HG02884 (cell line): ENCODE data around the gene SCAMP4.

Experiments used
- ATAC-seq: cut with Tn5 transposase; IDR thresholded peaks from one replicate; pipeline ENCODE4 v1.9.1; 2021; ENCODE audit warnings: mild to moderate bottlenecking, moderate library complexity; ENCODE audit not compliant: unreplicated experiment

Gene SCAMP4

DNA sequence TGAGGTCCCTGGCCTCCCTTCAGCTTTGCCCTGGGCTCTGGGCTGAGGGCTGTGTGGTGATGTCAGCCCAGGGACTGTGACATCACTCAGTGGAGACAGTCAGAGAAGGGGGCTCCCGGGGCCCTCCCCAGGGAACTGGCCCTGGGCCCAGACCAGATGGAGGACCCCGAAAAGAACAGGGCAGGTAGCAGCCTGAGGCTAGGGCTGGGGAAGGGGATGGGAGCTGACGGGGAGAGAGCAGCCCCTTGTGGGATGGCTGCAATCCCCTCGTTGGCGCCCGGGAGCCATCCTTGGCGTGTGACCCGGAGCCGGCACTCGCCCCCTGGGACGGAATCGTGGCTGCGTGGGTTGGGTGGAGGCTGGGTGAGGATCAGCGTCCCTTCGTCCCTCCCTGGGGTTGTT lies 49.3 kb downstream of the SCAMP4 start:
- ATAC-seq: no peak

DNA sequence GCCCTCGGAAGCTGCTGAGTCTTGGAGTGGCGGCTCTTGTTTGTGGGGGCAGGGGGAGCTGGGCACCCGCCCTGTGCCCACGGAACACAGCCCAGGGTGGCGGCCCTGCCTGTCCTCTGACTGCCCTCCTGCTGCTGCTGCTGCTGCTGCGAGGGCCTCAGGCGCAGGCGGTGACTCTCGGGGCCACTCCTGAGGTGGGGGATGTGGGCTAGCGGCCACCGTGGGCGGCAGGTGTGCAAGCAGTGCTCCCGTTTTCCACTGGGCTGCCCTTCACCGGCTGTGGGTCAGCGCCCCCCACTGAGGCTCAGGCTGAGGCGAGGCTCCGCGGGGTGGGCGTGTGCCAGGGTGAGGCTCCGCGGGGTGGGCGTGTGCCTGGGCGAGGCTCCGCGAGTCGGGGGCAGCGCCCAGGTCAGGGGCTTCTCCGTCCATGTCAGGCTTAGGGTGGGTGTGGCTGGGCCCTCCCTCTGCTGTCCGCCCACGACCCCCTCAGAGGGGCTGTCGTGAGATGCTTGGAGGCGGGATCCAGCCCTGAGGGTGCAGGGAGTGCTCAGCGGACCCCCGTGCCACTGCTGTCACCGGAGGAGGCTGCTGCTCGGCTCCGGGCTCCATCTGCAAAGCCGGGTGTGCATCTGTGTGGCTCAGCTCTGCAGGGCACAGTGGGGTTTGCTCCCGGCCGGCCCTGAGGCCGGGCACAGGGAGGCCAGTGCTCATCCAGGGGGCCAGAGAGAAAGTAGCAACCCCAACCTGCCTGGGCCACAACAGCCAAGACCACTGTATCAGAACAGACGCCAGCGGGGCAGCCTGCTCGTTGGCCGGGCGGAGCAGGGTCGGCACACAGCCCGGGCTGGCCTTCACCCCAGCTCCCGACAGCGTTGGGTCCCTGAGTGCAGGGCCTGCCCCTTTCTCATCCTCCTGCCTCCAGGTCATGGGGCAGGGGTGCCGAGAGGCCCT lies 50.2 kb downstream of the SCAMP4 start:
- ATAC-seq: no peak

DNA sequence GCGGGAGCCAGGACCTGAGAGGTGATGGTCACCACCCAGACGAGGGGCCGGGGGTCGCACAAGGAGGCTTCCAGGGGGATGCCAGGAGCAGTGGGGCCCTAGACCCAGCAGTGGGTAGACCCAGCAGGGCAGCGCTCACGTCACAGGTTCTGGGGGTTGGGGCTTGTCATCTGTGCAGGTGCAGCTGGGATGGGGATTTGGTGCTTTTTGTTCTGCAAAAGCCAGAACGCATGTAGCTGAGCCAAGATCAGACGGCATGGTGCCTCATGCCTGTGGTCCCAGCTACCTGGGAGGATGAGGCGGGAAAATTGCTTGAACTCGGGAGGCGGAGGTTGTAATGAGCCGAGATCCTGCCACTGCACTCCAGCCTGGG lies 50.9 kb downstream of the SCAMP4 start:
- no peak for ATAC-seq

DNA sequence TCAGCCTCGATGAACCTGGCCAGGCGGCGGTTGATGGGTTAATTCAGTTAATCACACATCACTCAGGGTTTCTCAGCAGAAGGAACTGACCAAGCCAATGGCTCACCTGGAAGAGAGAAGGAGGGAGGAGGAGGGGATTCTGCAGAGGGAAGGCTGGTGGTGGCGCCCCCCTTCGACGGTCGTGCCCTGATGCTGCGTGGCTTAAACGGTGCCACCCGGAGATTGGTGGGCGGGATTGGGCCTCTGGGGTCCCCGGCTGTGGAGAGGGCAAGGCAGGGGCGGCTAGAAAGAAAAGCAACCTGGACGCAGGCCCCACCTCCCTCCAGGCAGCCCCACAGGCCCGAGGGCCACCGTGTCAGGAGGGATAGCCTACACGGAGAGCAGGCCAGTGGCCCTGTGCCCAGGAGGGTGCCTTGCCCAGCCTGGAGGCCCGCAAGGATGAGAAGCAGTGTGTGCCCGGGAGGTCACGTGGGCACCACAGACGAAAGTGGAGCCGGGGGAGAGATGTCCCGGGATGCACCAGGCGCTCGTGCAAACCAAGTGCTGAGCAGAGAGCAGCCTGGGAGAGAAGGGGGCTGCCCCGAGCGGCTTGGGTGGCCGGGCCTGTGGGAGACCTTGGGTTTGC lies 51.8 kb downstream of the SCAMP4 start:
- no peak for ATAC-seq

DNA sequence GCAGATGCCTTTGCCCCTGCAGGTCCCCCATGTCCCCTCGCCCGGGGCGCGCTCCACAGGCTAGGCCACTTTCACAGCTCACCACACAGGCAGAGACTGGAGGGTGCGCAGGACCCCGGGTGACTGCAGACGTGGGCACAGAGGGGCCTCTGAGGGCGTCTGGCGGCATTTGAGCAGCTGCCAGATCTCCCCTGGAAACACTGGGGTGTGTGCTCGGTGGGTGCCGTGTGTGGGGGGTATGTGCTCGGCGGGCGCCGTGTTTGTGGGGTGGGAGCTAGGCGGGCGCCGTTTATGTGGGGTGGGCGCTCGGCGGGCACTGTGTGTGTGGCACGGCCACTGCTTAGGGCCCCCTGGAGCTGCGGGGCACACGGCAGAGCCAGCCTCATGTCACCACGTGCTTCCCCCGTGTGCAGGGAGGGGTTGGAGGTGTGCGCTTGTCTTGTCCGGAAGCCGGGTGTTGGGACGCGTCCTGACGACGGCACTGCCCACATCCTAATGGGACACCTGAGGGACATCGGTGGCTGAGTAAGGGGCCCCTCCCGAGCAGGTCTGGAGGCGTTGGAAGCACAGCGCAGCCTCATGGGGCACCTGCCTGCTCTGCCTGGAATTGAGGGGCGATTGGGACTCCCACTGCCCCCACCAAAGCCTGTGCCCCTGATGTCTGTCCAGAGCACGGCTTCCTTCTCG lies 52.5 kb downstream of the SCAMP4 start:
- no peak for ATAC-seq

DNA sequence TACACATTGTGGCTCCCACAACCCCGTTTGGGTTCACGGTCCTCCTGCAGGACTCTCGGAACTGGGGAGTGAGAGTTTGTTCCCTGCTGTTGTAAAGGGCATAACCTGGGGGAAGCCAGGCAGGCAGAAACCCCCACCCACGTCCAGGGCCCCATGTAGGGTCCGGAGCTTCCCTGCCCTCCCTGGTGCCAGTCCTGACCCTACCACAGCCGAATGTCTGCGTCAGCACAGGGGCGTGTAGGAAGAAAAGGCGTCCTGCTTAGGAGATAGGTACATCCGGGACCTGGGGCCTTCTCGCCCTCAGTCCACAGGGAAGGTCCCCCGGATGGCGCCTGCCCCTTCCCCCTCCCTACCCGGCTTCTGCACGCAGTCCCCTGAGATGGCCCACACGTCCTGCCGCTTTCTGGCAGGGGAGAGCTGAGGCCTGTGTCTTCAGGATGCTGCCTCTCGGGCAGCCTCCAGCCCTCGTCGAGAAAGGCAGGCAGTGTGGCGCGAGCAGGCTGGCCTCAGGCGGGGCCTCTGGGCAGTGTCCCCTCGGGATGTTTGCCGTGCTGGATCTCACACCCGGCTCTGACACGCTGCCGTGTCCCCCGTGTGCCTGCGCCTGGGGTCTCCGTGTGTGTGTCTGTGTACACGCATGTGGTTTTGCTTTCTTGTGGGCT lies 54.9 kb downstream of the SCAMP4 start:
- no peak for ATAC-seq

DNA sequence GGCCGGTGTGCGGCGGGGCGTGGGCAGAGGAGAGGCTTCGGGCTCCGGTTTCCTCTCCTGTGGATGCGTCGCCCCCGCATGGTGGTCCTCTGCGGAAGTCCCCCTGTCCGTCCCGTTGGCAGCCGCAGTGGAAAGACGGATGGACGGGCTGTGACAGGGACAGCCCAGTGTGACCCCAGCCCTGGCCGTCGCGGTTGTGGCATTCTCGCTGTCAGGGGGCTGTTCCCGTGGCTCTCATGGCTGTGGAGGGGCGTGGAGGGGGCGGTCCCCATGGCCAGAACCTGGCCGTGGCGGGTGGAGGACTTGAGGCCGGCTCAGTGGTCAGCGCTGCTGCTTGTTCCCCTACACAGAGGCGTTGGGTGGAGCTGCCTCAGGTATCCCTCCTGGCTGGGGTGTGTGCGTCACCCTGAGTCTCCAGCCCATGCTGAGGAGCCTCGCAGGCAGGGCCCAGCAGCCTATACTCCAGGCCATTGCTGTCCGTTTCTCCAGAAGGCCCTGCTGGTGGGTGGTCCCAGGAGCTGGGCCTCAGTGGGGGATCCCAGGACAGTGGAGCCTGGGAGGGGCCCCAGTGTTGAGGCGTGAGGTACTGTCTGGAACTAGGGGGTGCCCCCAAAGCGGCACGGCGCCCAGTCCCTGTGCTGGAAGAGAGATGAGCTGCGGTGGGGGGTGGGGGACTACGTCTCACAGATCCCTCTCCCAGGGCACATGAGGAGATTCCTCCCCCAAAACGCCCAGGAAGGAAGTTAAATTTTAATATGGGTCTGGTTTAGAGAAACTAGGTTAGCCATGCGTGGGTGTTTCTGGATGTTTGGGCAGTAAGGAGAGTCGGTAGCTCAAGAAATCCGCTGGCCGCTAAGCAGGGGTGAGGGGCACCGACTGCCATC lies 56.0 kb downstream of the SCAMP4 start:
- no peak for ATAC-seq

DNA sequence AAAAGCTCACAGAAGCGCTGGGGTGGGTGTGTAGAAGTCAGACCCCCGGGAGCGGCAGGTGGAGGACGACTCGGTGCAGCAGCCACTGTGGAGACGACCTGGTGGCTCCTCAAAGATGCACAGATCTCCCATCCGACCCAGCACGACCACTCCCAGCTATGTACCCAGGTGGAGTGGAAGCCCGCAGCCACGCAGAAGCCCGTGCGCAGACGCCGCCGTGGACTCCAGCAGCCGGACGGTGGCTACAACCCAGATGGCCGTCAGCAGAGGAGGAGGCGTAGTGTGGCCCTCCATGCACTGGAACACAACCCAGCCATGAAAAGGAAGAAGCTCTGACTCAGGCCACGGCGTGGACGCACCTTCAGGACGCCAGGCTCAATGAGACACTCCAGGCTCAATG lies 57.5 kb downstream of the SCAMP4 start:
- no peak for ATAC-seq

DNA sequence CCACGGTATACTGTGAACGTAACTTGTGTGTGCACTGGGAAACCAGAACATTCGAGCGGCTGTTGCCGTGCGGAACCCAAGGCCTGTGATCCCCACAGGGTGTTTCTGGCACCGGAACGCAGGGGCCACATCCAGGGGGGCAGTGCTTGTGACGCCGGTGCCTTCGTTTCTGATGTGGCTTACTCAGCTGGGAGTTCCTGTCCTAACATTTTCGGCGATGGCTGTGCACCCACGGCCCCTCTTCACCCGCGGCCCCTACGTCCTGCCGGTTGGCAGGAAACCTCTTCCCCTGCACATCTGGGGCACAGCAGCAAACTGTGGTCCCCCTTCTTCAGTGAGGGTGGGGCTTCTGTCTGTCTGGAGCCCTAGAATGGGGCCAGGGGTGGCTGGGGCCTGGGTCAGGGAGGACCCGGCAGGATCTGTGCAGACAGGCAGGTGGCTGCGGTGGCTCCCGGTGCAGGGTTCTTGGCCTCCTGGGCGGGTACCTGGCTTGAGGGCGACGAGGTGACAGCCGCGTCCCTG lies 61.9 kb downstream of the SCAMP4 start:
- ATAC-seq: no peak

DNA sequence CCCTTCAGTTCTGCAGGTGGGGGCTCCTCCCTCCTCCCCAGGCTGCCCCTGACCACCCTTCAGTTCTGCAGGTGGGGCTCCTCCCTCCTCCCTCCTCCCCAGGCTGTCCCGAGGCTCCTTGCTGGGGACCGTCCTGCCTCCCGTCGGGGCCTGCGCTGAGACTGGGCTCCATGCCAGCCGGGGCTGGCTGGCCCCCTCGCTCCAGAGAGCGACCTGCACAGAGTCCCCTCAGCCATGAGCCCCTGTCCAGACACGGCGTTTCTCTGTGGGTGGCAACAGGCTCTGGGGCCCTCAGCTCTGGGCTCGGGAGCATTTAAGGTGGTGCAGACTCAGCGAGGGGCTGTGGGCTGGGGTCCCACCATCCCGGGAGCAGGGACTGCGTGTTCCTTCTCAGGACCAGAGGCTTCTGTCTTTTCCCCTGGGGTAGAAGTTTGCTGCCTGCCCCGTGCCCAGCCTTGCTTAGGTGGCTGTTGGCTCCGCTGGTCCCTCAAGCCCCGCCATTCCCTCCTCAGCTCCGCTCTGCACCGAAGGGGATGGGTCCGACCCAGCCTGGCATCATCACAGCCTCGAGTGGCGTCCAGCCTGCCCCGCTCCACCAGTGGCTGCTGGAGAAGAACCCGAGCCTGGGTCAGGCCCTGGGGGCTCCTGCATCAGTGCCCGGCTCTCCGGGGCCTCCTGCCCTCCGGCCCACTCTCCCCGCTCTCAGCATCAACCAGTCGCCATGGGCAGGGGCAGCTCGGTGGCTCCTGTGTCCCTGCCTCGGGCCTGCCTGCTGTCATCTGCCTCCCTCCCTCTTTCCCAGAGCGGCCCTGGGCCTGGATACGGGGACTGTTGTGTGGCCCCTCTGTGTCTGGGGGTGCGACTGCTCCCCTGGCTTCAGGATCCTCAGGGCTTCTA lies 63.3 kb downstream of the SCAMP4 start:
- ATAC-seq: no peak

DNA sequence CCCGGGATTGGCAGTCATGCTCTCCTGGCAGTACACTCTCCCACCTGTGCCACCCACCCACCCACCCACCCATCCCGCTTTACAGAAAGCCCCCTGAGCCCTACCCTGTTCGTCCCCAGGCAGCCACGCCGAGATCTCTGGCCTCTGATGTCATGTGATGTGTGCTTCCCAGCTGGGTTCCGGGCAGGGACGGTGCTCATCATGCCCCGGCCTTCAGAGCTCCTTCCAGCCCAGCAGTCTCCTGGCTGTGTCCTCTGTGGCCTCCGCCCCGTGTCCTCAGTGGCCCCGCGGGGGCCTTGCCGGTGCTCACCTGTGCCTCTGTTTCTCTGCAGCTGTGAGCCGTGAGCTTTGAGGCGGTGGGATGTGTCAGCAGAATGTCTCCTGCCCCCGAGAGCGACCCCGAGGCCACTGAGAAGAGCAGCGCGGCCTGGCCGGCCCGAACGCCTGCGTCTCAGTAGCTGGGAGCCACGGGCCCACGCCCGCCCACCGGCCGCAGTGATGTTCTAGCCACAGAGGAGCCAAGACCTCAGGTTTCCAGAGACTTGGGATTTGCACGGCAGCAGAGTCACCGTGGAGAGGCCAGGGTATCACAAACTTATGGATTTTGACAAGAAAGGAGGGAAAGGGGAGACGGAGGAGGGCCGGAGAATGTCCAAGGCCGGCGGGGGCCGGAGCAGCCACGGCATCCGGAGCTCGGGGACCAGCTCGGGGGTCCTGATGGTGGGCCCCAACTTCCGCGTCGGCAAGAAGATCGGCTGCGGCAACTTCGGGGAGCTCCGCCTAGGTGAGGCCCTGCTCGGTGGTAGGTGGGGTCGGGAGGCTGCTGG lies 64.2 kb downstream of the SCAMP4 start:
- no peak for ATAC-seq

DNA sequence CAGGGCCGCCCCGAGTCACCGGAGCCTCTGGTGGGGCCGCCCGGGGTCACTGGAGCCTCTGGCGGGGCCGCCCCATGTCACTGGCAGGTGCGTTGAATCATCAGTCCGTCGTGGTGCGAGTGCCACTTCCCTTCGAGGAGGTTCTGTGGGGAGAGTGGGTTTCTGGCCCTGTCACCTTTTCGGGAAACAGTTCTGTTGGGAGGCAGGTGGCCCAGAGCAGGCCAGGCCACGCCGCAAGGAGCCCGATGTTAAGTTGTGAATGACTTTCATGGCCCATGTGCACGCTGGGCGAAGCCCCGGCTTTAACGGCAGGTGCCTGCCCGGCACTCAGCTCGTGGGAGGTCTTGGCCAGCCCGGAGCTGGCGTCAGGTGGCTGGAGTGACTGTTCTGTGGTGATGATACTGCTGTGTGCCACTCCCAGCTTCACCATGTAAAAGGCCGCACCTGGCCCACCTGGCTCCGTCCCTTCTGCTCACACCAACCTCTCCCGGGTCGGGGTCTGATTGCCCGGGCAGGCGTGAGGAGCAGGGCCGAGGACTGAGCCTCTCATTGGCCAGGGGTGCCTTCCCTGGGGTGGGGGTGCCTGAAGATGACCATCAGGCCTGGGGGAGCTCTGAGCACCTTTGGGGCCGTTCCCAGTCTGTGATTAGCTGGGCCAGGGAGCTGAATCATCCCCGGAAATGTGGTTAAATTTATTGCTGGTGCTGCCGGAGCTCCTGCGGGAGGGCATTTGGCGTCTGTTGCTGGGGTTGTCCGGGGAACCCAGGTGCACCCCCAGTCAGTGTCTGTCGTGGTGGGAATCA lies 65.0 kb downstream of the SCAMP4 start:
- ATAC-seq: no peak

DNA sequence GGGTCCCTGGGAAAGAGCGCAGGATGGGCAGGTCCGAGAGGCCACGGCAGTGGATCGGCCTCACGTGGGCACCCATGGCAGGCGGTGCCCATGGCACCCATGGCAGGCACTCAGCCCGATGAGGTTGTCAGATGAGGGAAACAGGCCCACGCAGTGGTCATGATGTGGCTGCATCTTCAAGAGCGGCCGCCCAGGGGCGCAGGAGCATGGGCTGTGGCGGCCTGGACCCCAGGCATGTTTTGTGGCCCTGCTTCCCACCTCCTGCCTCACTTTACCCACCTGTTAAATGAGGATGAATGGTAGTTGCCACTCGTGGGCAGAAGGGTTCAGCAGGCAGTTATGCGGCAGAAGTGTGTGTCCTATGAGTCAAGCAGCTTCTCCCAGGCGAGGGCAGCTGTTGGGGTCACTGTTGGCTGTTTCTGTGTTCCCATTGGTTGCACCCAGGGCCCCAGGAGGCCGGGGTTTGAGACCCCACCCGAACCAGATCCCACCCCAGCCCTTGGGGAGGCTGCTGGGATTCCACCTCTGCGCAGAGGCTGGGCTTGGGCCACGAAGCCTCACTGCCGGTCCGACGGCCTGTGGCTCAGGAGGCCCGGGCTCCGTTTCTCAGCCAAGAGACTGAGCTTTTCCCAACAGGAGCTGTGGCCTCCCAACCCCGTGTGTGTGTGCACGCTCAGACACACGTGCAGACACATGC lies 65.8 kb downstream of the SCAMP4 start:
- no peak for ATAC-seq

DNA sequence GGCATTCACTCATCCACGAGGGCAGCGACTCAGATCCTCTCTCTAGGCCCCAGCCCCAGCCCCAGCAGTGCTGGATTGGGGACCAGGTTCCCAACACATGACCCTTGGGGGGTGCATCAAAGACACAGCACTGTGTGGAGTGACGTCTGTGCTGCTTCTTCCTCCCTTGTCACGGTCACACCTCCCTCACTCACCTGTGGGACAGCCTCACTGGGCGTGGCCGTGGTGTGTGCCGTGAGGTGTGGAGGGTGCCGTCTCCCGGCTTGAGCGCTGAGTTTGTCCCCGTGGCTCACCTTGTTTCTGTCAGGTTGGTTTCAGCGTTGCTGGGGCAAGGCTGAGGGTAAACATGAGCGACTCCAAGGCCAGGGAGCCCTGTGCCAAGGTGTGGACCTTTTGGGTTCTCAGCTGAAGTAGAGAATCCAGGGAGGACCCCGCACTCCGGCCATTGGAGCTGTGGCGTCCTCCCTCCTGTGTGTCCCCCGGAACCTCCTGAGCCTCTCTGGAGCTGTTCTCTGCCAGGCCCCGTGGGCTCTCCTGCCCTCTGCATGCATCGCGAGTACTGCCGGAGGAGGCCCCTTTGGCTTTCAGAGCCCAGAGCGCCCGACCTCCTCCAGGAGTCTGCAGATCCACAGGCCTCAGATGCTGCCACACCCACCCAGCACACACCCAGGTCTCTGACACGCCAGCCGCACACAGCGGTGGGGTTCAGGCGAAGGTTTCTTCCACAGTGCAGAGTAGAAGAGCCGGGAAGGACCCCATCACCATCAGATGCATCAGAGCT lies 69.4 kb downstream of the SCAMP4 start:
- no peak for ATAC-seq

DNA sequence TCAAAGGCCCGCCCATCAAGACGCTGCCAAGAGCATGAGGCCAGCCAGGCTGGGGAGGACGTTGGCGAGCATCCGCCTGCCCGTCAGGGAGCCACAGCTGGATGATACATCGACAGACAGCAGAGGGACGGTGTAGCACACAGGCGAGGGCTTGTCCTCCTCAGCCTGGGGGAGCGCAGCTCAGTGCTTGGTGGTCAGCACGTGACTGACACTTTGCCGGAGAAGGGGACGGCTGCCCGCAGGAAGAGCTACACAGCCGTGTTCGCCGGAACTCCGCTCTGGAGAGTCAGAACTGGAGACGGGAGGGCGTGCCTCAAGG lies 69.9 kb downstream of the SCAMP4 start:
- ATAC-seq: no peak
